ENCODE results near the gene PDE2A. TPM values are rescaled to one million over a fixed set of nuclear protein-coding genes. Genes with fewer than 3 reads are reported as not detected.

PDE2A gene
- total and polyA plus RNA-seq, 2 donors (not counting 3 experiments of a cell fraction or from before 2014, with no cell fraction given) = 14.8 to 16.8 TPM

GRCh38 chr11:72569966-72570892 lies 104.0 kb downstream of the PDE2A start:
- CTCF ChIA-PET = interaction anchor here (1.8 kb wide), 1 partner anchor 99 kb away, joined by 5 read pairs; no protein-coding TSS in a partner anchor
- POLR2A ChIA-PET = no interaction called here
- Histone ChIP-seq H3K9me1 (replicated peaks; ENCODE audit: control insufficient read depth, extremely low read depth, insufficient read depth, low read length) (no peaks in the 10 kb centered on the region), H4K20me1 (replicated peaks; ENCODE audit: control insufficient read depth, extremely low read depth, insufficient read depth, low read length) (no peaks in the 10 kb centered on the region), H3K27ac (ENCODE audit: insufficient read depth, low read depth, low read length) (no peak overlapping the region), H3K4me2 (ENCODE audit: insufficient read depth, low read length) (no peak overlapping the region), H3K4me1 (ENCODE audit: control insufficient read depth, extremely low read depth, insufficient read depth, low read length) (no peaks in the 10 kb centered on the region), H3K36me3 (ENCODE audit: control insufficient read depth in 2 of 2, extremely low read depth in 1 of 2, insufficient read depth in 2 of 2, low read length in 2 of 2) (no peaks in the 10 kb centered on the region), H2AFZ (ENCODE audit: low read depth, low read length) (no peak overlapping the region), H3K4me3 (replicated peaks in 1 of 3; ENCODE audit: insufficient read depth in 1 of 3, low read depth in 1 of 3, low read length in 3 of 3) (no peak overlapping the region), H3K27me3 (ENCODE audit: control insufficient read depth in 2 of 2, insufficient read depth in 2 of 2, low read length in 2 of 2) (peaks cover 0 to 3% of the 10 kb centered on the region in 2 experiments), H3K9me3 (replicated peaks; ENCODE audit: control insufficient read depth, insufficient read depth, low read length) (no peaks in the 10 kb centered on the region), H3K79me2 (ENCODE audit: control insufficient read depth, insufficient read depth, low read length) (no peaks in the 10 kb centered on the region), H3K9ac (replicated peaks; ENCODE audit: extremely low read depth, insufficient read depth, low read length) (no peak overlapping the region)
- FAIRE-seq (peak; percentile 44), DNase-seq (ENCODE audit: low read depth, low spot score) (no peak)
- TF ChIP-seq FOS (IDR thresholded peaks at IDR 0.05; ENCODE audit: borderline replicate concordance, insufficient read depth, low read length) (peak; percentile 21), JUN (IDR thresholded peaks at IDR 0.05; ENCODE audit: borderline replicate concordance, insufficient read depth, insufficient read length, low read depth) (no peak), POLR2AphosphoS5 (IDR thresholded peaks at IDR 0.05; ENCODE audit: insufficient read depth, low read depth, low read length) (no peak)
- TF ChIP-seq, protein P1, sequence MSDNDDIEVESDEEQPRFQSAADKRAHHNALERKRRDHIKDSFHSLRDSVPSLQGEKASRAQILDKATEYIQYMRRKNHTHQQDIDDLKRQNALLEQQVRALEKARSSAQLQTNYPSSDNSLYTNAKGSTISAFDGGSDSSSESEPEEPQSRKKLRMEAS (IDR thresholded peaks at IDR 0.05; ENCODE audit: insufficient read depth, insufficient read length) = no peak
- dilution Hi-C loops (cut with MboI; ENCODE audit: extremely low pct_ligation_motif_present, low sequenced_read_pairs) (no loop called here), intact Hi-C loops (cut with micrococcal nuclease) (no loop called here)
- no TSS peak for BruUV-seq (replicated peaks)

- H3K36me3 ChIP-seq (ENCODE audit: control insufficient read depth in 2 of 2, extremely low read depth in 1 of 2, insufficient read depth in 2 of 2, low read length in 2 of 2) = no peaks in the 10 kb centered on the region
- ChIA-PET POLR2A (no interaction called here), CTCF (interaction anchor here (0.6 to 4.5 kb wide), 2 partner anchors 98 kb away, joined by 3 to 22 read pairs; no protein-coding TSS in a partner anchor)
- TF ChIP-seq POLR2A (IDR thresholded peaks at IDR 0.05; ENCODE audit: low read depth, low read length) (no peak), GATA2 (IDR thresholded peaks at IDR 0.05; ENCODE audit: insufficient read depth, insufficient read length, low read depth, low read length) (no peak), MYC (IDR thresholded peaks at IDR 0.05; ENCODE audit: low read depth, low read length) (no peak), JUN (IDR thresholded peaks at IDR 0.05; ENCODE audit: borderline replicate concordance, insufficient read depth, insufficient read length, low read depth) (no peak), EZH2 (IDR thresholded peaks at IDR 0.05; ENCODE audit: borderline replicate concordance, low read depth, low read length, severe bottlenecking) (no peak), FOS (IDR thresholded peaks at IDR 0.05; ENCODE audit: borderline replicate concordance, insufficient read depth, low read length) (no peak), POLR2AphosphoS5 (IDR thresholded peaks at IDR 0.05; ENCODE audit: insufficient read depth, low read depth, low read length) (no peak)
- TF ChIP-seq, protein P1 (IDR thresholded peaks at IDR 0.05; ENCODE audit: insufficient read depth, insufficient read length) = no peak
- TF ChIP-seq, protein P2, sequence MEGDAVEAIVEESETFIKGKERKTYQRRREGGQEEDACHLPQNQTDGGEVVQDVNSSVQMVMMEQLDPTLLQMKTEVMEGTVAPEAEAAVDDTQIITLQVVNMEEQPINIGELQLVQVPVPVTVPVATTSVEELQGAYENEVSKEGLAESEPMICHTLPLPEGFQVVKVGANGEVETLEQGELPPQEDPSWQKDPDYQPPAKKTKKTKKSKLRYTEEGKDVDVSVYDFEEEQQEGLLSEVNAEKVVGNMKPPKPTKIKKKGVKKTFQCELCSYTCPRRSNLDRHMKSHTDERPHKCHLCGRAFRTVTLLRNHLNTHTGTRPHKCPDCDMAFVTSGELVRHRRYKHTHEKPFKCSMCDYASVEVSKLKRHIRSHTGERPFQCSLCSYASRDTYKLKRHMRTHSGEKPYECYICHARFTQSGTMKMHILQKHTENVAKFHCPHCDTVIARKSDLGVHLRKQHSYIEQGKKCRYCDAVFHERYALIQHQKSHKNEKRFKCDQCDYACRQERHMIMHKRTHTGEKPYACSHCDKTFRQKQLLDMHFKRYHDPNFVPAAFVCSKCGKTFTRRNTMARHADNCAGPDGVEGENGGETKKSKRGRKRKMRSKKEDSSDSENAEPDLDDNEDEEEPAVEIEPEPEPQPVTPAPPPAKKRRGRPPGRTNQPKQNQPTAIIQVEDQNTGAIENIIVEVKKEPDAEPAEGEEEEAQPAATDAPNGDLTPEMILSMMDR (IDR thresholded peaks at IDR 0.05; ENCODE audit: extremely low read depth in 1 of 2, insufficient read depth in 1 of 2, low read depth in 1 of 2, low read length in 2 of 2) = no peak
- H4K20me1 ChIP-seq (replicated peaks; ENCODE audit: control insufficient read depth, extremely low read depth, insufficient read depth, low read length) = no peaks in the 10 kb centered on the region
- no peak overlapping the region for H3K4me3 ChIP-seq (replicated peaks in 1 of 3; ENCODE audit: insufficient read depth in 1 of 3, low read depth in 1 of 3, low read length in 3 of 3)
- H3K27me3 ChIP-seq (ENCODE audit: control insufficient read depth in 2 of 2, insufficient read depth in 2 of 2, low read length in 2 of 2) = peaks cover 0 to 4% of the 10 kb centered on the region in 2 experiments
- no peaks in the 10 kb centered on the region for H3K79me2 ChIP-seq (ENCODE audit: control insufficient read depth, insufficient read depth, low read length)
- no peak for DNase-seq (ENCODE audit: low read depth, low spot score)
- FAIRE-seq = no peak
- no peaks in the 10 kb centered on the region for H3K4me1 ChIP-seq (ENCODE audit: control insufficient read depth, extremely low read depth, insufficient read depth, low read length)
- intact Hi-C loops (cut with micrococcal nuclease) = no loop called here
- no peak overlapping the region for H3K27ac ChIP-seq (ENCODE audit: insufficient read depth, low read depth, low read length)
- no peak overlapping the region for H3K9ac ChIP-seq (replicated peaks; ENCODE audit: extremely low read depth, insufficient read depth, low read length)
- dilution Hi-C loops (cut with MboI; ENCODE audit: extremely low pct_ligation_motif_present, low sequenced_read_pairs) = no loop called here
- H3K4me2 ChIP-seq (ENCODE audit: insufficient read depth, low read length) = no peak overlapping the region
- no peaks in the 10 kb centered on the region for H3K9me1 ChIP-seq (replicated peaks; ENCODE audit: control insufficient read depth, extremely low read depth, insufficient read depth, low read length)
- no TSS peak for BruUV-seq (replicated peaks)
- H2AFZ ChIP-seq (ENCODE audit: low read depth, low read length) = no peak overlapping the region
- no peaks in the 10 kb centered on the region for H3K9me3 ChIP-seq (replicated peaks; ENCODE audit: control insufficient read depth, insufficient read depth, low read length)
These were observed 105.4 kb downstream of the PDE2A start for GRCh38 chr11:72568861-72569260.

Measured in endothelial cell of umbilical vein (primary cell).